OCI-LY1 (cell line): Measurements from ENCODE around the gene LRRN4.

Experiments used
- CTCF ChIP-seq: fragments of 200-600 bp; sonication (generic), shearing (Covaris generic); IDR thresholded peaks from 2 replicates; pipeline ENCODE4 v1.5.1; 2017; ENCODE audit warnings: mild to moderate bottlenecking, antibody characterized with exemption, low read length, moderate library complexity, mixed read lengths
- EZH2 ChIP-seq: fragments of 200-600 bp; sonication (generic), shearing (Covaris generic); IDR thresholded peaks from 2 replicates; pipeline ENCODE4 v1.8.0; 2017; ENCODE audit warnings: borderline replicate concordance, mixed run types, mild to moderate bottlenecking, antibody characterized with exemption, low read length, moderate library complexity, mixed read lengths

- TF ChIP-seq CTCF (no peak), EZH2 (no peak)
Measured at GRCh38 chr20:6045566-6045965, 8.3 kb downstream of the LRRN4 start.
